ENCODE measurements around the gene TTC19. TPM values are rescaled to one million over a fixed set of nuclear protein-coding genes. Genes with fewer than 3 reads are reported as not detected.

Gene TTC19
- total RNA-seq, 1 experiment from 2014 or later = 28.4 TPM

DNA sequence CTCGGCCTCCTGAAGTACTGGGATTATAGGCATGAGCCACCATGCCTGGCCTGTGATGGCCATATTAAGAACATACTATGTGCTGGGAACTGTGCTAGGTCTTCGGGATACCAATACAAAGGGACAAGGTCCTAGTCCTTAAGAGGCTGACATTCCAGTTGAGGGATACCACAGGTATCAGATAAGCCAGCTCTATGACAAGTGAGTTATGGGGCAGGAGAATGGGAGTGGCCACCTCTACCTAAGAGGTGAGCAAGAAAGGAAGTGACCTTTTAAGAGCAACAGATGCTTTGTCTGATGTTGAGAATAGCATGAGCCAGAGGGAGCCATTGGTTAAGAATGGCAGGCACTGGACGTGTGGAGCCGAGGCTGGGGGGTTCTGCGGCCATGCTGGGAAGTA, 27.7 kb upstream of the TTC19 start:
- no peak for DNase-seq (ENCODE audit: low read depth, low spot score)
- Histone ChIP-seq H3K9me3 (ENCODE audit: control insufficient read depth, insufficient read depth, low read depth, low read length) (no peaks in the 10 kb centered on the region), H3K27me3 (ENCODE audit: control insufficient read depth, insufficient read depth, low read length) (no peaks in the 10 kb centered on the region), H3K36me3 (ENCODE audit: control insufficient read depth, insufficient read depth, low read length) (peaks cover 2% of the 10 kb centered on the region; the same call in 1 of the 2 replicates), H3K4me1 (ENCODE audit: control insufficient read depth, insufficient read depth, low read length) (peaks cover 43% of the 10 kb centered on the region), H3K4me3 (ENCODE audit: low read depth in 2 of 2, low read length in 2 of 2) (no peak overlapping the region), H3K27ac (ENCODE audit: low read length) (no peak overlapping the region)
- BruUV-seq (replicated peaks) = no TSS peak
- ChIA-PET CTCF (no interaction called here), POLR2A (no interaction called here)
- TF ChIP-seq CTCF (IDR thresholded peaks at IDR 0.05) = no peak
- TF ChIP-seq TCF7L2 (IDR thresholded peaks at IDR 0.05; ENCODE audit: low read depth, low read length) = no peak
- TF ChIP-seq, protein P1, sequence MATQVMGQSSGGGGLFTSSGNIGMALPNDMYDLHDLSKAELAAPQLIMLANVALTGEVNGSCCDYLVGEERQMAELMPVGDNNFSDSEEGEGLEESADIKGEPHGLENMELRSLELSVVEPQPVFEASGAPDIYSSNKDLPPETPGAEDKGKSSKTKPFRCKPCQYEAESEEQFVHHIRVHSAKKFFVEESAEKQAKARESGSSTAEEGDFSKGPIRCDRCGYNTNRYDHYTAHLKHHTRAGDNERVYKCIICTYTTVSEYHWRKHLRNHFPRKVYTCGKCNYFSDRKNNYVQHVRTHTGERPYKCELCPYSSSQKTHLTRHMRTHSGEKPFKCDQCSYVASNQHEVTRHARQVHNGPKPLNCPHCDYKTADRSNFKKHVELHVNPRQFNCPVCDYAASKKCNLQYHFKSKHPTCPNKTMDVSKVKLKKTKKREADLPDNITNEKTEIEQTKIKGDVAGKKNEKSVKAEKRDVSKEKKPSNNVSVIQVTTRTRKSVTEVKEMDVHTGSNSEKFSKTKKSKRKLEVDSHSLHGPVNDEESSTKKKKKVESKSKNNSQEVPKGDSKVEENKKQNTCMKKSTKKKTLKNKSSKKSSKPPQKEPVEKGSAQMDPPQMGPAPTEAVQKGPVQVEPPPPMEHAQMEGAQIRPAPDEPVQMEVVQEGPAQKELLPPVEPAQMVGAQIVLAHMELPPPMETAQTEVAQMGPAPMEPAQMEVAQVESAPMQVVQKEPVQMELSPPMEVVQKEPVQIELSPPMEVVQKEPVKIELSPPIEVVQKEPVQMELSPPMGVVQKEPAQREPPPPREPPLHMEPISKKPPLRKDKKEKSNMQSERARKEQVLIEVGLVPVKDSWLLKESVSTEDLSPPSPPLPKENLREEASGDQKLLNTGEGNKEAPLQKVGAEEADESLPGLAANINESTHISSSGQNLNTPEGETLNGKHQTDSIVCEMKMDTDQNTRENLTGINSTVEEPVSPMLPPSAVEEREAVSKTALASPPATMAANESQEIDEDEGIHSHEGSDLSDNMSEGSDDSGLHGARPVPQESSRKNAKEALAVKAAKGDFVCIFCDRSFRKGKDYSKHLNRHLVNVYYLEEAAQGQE (IDR thresholded peaks at IDR 0.05; ENCODE audit: insufficient read depth in 1 of 2, low read depth in 2 of 2, low read length in 1 of 2) = no peak
- no peak for TF ChIP-seq POLR2AphosphoS5 (IDR thresholded peaks at IDR 0.05; ENCODE audit: low read depth, low read length)
- no peak for TF ChIP-seq SIN3A (IDR thresholded peaks at IDR 0.05; ENCODE audit: borderline replicate concordance, insufficient read depth, low read depth, low read length)
- in situ Hi-C loops (cut with HindIII; ENCODE audit: low pct_unique_long_range_greater_than_20kb, low sequenced_read_pairs) (no loop called here), intact Hi-C loops (cut with micrococcal nuclease; ENCODE audit: unreplicated experiment) (no loop called here)
- no peak for ATAC-seq

GRCh38 chr17:15972497-15972951, 27.1 kb upstream of the TTC19 start:
- Histone ChIP-seq H3K9me3 (ENCODE audit: control insufficient read depth, insufficient read depth, low read depth, low read length) (no peaks in the 10 kb centered on the region), H3K4me1 (ENCODE audit: control insufficient read depth, insufficient read depth, low read length) (peaks cover 37% of the 10 kb centered on the region), H3K4me3 (ENCODE audit: low read depth in 2 of 2, low read length in 2 of 2) (no peak overlapping the region), H3K36me3 (ENCODE audit: control insufficient read depth, insufficient read depth, low read length) (peaks cover 2% of the 10 kb centered on the region; the same call in 1 of the 2 replicates), H3K27me3 (ENCODE audit: control insufficient read depth, insufficient read depth, low read length) (no peaks in the 10 kb centered on the region), H3K27ac (ENCODE audit: low read length) (no peak overlapping the region)
- CTCF ChIA-PET = no interaction called here
- in situ Hi-C loops (cut with HindIII; ENCODE audit: low pct_unique_long_range_greater_than_20kb, low sequenced_read_pairs) = no loop called here
- TF ChIP-seq POLR2AphosphoS5 (IDR thresholded peaks at IDR 0.05; ENCODE audit: low read depth, low read length) = no peak
- TF ChIP-seq TCF7L2 (IDR thresholded peaks at IDR 0.05; ENCODE audit: low read depth, low read length) = no peak
- TF ChIP-seq CTCF (IDR thresholded peaks at IDR 0.05) = no peak
- TF ChIP-seq, protein P1 (IDR thresholded peaks at IDR 0.05; ENCODE audit: insufficient read depth in 1 of 2, low read depth in 2 of 2, low read length in 1 of 2) = no peak
- ATAC-seq (no peak), DNase-seq (ENCODE audit: low read depth, low spot score) (no peak)
- POLR2A ChIA-PET = no interaction called here
- no TSS peak for BruUV-seq (replicated peaks)
- intact Hi-C loops (cut with micrococcal nuclease; ENCODE audit: unreplicated experiment) = no loop called here

All from Panc1 (cell line).